ENCODE data around the gene SLC30A2. TPM values are rescaled to one million over a fixed set of nuclear protein-coding genes. Genes with fewer than 3 reads are reported as not detected.

SLC30A2 gene
- total and polyA plus RNA-seq, 2 experiments from 2014 or later: 1.8 to 4.8 TPM

GRCh38 chr1:26084091-26084561, 38.2 kb upstream of the SLC30A2 start:
- Histone ChIP-seq H3K27ac (peak overlapping the region; percentile 72), H3K9me2 (replicated peaks; ENCODE audit: insufficient read depth) (no peaks in the 10 kb centered on the region), H3K4me1 (ENCODE audit: insufficient read depth) (peaks cover 22% of the 10 kb centered on the region), H3K4me3 (no peak overlapping the region), H4K20me1 (ENCODE audit: insufficient read depth, poor library complexity, severe bottlenecking) (no peaks in the 10 kb centered on the region), H2AFZ (no peak overlapping the region), H3K79me2 (no peaks in the 10 kb centered on the region), H3K4me2 (no peak overlapping the region), H3K9me3 (ENCODE audit: low read depth) (no peaks in the 10 kb centered on the region), H3K27me3 (no peaks in the 10 kb centered on the region), H3K36me3 (replicated peaks; ENCODE audit: insufficient read depth, low read depth) (no peaks in the 10 kb centered on the region)
- DNase-seq (ENCODE audit: low spot score): no peak
- TF ChIP-seq EZH2phosphoT487 (IDR thresholded peaks at IDR 0.05; ENCODE audit: low read depth, severe bottlenecking, unreplicated experiment) (no peak), CTCF (IDR thresholded peaks at IDR 0.05; ENCODE audit: poor library complexity) (no peak)
- 79% methylated on average over 2 of the region's 2 CpGs for WGBS (ENCODE audit: low lambda C conversion rate, missing lambda C conversion rate)

DNA sequence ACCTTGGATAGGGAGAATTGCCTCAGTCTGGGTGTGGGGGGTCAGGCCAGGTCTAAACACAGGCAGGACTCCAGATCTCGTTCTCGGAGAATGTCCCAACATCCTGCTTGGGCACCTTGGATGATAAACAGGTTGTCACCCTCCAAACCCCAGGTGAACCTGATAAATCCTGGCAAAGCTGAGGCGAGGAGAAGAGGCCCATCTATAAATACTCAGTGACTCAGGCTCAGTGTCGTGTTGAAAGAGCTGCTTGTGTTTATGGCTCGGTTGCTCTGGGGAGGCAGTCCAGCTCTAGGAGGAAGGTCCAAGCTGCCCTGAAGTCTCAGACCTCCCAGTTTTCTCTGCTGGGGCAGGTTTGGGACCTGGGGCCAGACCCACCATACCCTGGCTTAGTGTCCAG, 37.3 kb upstream of the SLC30A2 start:
- H4K20me1 ChIP-seq (ENCODE audit: insufficient read depth, poor library complexity, severe bottlenecking): no peaks in the 10 kb centered on the region
- peak overlapping the region; percentile 72 for H3K27ac ChIP-seq
- no peaks in the 10 kb centered on the region for H3K9me2 ChIP-seq (replicated peaks; ENCODE audit: insufficient read depth)
- 57% methylated on average over 5 of the region's 5 CpGs for WGBS (ENCODE audit: low lambda C conversion rate, missing lambda C conversion rate)
- TF ChIP-seq EZH2phosphoT487 (IDR thresholded peaks at IDR 0.05; ENCODE audit: low read depth, severe bottlenecking, unreplicated experiment) (no peak), CTCF (IDR thresholded peaks at IDR 0.05; ENCODE audit: poor library complexity) (no peak), EZH2 (IDR thresholded peaks at IDR 0.05; ENCODE audit: borderline replicate concordance) (no peak)
- no peaks in the 10 kb centered on the region for H3K27me3 ChIP-seq
- peaks cover 29% of the 10 kb centered on the region for H3K4me1 ChIP-seq (ENCODE audit: insufficient read depth)
- no peaks in the 10 kb centered on the region for H3K36me3 ChIP-seq (replicated peaks; ENCODE audit: insufficient read depth, low read depth)
- no peaks in the 10 kb centered on the region for H3K79me2 ChIP-seq
- H3K4me3 ChIP-seq: no peak overlapping the region
- H2AFZ ChIP-seq: no peak overlapping the region
- peak; percentile 80 for DNase-seq (ENCODE audit: low spot score)
- no peaks in the 10 kb centered on the region for H3K9me3 ChIP-seq (ENCODE audit: low read depth)
- H3K4me2 ChIP-seq: no peak overlapping the region

DNA sequence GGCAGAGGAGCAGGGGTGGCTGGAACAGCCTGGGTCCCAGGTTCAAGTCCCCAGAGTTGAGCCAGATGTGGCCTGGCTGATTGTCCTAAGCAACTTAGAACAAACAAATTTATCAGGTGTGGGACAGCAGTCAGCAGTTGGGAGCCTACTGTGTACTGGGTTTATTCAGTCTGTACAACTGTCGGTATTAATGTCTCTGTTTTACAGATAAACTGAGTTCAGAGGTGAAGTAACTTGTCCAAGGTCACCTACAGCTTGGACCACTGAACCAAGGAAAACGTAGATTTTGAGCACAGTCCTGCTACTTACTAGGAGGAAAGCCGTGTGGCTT, 36.1 kb upstream of the SLC30A2 start:
- H3K9me2 ChIP-seq (replicated peaks; ENCODE audit: insufficient read depth): no peaks in the 10 kb centered on the region
- H3K27me3 ChIP-seq: no peaks in the 10 kb centered on the region
- no peak for DNase-seq (ENCODE audit: low spot score)
- no peak overlapping the region for H3K4me3 ChIP-seq
- no peak overlapping the region for H3K27ac ChIP-seq
- no peaks in the 10 kb centered on the region for H4K20me1 ChIP-seq (ENCODE audit: insufficient read depth, poor library complexity, severe bottlenecking)
- H2AFZ ChIP-seq: no peak overlapping the region
- H3K36me3 ChIP-seq (replicated peaks; ENCODE audit: insufficient read depth, low read depth): no peaks in the 10 kb centered on the region
- 74% methylated on average over 3 of the region's 3 CpGs for WGBS (ENCODE audit: low lambda C conversion rate, missing lambda C conversion rate)
- no peak overlapping the region for H3K4me2 ChIP-seq
- H3K9me3 ChIP-seq (ENCODE audit: low read depth): no peaks in the 10 kb centered on the region
- peaks cover 31% of the 10 kb centered on the region for H3K4me1 ChIP-seq (ENCODE audit: insufficient read depth)
- TF ChIP-seq EZH2 (IDR thresholded peaks at IDR 0.05; ENCODE audit: borderline replicate concordance) (no peak), CTCF (IDR thresholded peaks at IDR 0.05; ENCODE audit: poor library complexity) (no peak), EZH2phosphoT487 (IDR thresholded peaks at IDR 0.05; ENCODE audit: low read depth, severe bottlenecking, unreplicated experiment) (no peak)
- H3K79me2 ChIP-seq: no peaks in the 10 kb centered on the region
